GM23248 (cell line): Measurements from ENCODE around the gene ANKS1B. TPM values are rescaled to one million over a fixed set of nuclear protein-coding genes. Genes with fewer than 3 reads are reported as not detected.

Experiments
- DNase-seq: peaks from one replicate; pipeline ENCODE4 v3.0.0-alpha.2; 2015
- H2AFZ ChIP-seq: fragments of 200-600 bp; sonication (generic); 2 replicates; pipeline ENCODE4 v1.6.1; 2016; ENCODE audit warnings: antibody characterized with exemption
- H3F3A ChIP-seq: fragments of 200-600 bp; sonication (generic); 2 replicates; pipeline ENCODE4 v1.6.1; 2016; ENCODE audit warnings: mild to moderate bottlenecking, antibody characterized with exemption, mixed run types; ENCODE audit not compliant: insufficient read depth
- H3K27ac ChIP-seq: fragments of 200-600 bp; sonication (generic); 2 replicates; pipeline ENCODE4 v1.5.1; 2016; ENCODE audit warnings: mild to moderate bottlenecking
- H3K27me3 ChIP-seq: fragments of 200-600 bp; sonication (generic); replicated peaks from 2 replicates; pipeline ENCODE4 v1.6.1; 2016; ENCODE audit warnings: mild to moderate bottlenecking; ENCODE audit not compliant: insufficient read depth
- H3K36me3 ChIP-seq: fragments of 200-600 bp; sonication (generic); 2 replicates; pipeline ENCODE4 v1.6.1; 2016; ENCODE audit warnings: low read depth, mild to moderate bottlenecking
- H3K4me1 ChIP-seq: fragments of 200-600 bp; sonication (generic); 2 replicates; pipeline ENCODE4 v1.6.1; 2016; ENCODE audit warnings: mild to moderate bottlenecking; ENCODE audit not compliant: insufficient read depth
- H3K4me2 ChIP-seq: fragments of 200-600 bp; sonication (generic); one replicate; pipeline ENCODE4 v1.6.1; 2016; ENCODE audit warnings: mild to moderate bottlenecking; ENCODE audit not compliant: unreplicated experiment
- H3K4me3 ChIP-seq: fragments of 200-600 bp; sonication (generic); 2 replicates; pipeline ENCODE4 v1.5.1; 2016; ENCODE audit warnings: mild to moderate bottlenecking
- H3K79me2 ChIP-seq: fragments of 200-600 bp; sonication (generic); 2 replicates; pipeline ENCODE4 v1.6.1; 2016; ENCODE audit warnings: mild to moderate bottlenecking; ENCODE audit not compliant: insufficient read depth
- H3K9ac ChIP-seq: fragments of 200-600 bp; sonication (generic); 2 replicates; pipeline ENCODE4 v1.6.1; 2016; ENCODE audit warnings: mild to moderate bottlenecking
- H3K9me2 ChIP-seq: fragments of 200-600 bp; sonication (generic); 2 replicates; pipeline ENCODE4 v1.6.1; 2016; ENCODE audit warnings: mixed run types, mild to moderate bottlenecking, moderate library complexity; ENCODE audit not compliant: insufficient read depth
- H3K9me3 ChIP-seq: fragments of 200-600 bp; sonication (generic); one replicate; pipeline ENCODE4 v1.6.1; 2017; ENCODE audit warnings: low read depth
- H4K20me1 ChIP-seq: fragments of 200-600 bp; sonication (generic); 2 replicates; pipeline ENCODE4 v1.6.0; 2016; ENCODE audit not compliant: insufficient read depth
- EZH2 ChIP-seq: fragments of 200-600 bp; sonication (generic); IDR thresholded peaks from 2 replicates; pipeline ENCODE4 v1.6.1; 2018; ENCODE audit warnings: antibody characterized with exemption, mild to moderate bottlenecking; ENCODE audit not compliant: insufficient read depth, poor library complexity, severe bottlenecking
- EZH2phosphoT487 ChIP-seq: fragments of 200-600 bp; sonication (generic); IDR thresholded peaks from 2 replicates; pipeline ENCODE4 v1.6.1; 2018; ENCODE audit warnings: antibody characterized with exemption, moderate library complexity, mild to moderate bottlenecking, low read depth; ENCODE audit not compliant: insufficient read depth
- WGBS, 2 experiments: methylation state at CpG; one replicate each; pipeline ENCODE4 v1.1.6; 2015 to 2017; ENCODE audit warnings: low lambda C conversion rate in 2 of 2, low coverage in 1 of 2; ENCODE audit errors: missing lambda C conversion rate in 2 of 2; 5-methylcytosine and 5-hydroxymethylcytosine counted together
- in situ Hi-C: fragments of 300-500 bp; cut with MboI; formaldehyde crosslinking; loops from 2 replicates; pipeline ENCODE4 v1.15.0; 2020
- polyA plus RNA-seq: library from polyadenylated mRNA; unstranded; fragments of >200 nt; fragmentation: Nextera tagmentation; extraction: Ambion mirVana; gene quantifications from 2 replicates; pipeline ENCODE4 v1.2.1, GENCODE V29; 2016
- total RNA-seq: library from RNA; depleted of rRNA; stranded (reverse); fragments of >200 nt; shearing (Covaris generic); gene quantifications from 2 replicates; pipeline ENCODE4 v1.2.3, GENCODE V29; 2014

Gene ANKS1B
- total and polyA plus RNA-seq, 2 experiments from 2014 or later, result not detected

DNA sequence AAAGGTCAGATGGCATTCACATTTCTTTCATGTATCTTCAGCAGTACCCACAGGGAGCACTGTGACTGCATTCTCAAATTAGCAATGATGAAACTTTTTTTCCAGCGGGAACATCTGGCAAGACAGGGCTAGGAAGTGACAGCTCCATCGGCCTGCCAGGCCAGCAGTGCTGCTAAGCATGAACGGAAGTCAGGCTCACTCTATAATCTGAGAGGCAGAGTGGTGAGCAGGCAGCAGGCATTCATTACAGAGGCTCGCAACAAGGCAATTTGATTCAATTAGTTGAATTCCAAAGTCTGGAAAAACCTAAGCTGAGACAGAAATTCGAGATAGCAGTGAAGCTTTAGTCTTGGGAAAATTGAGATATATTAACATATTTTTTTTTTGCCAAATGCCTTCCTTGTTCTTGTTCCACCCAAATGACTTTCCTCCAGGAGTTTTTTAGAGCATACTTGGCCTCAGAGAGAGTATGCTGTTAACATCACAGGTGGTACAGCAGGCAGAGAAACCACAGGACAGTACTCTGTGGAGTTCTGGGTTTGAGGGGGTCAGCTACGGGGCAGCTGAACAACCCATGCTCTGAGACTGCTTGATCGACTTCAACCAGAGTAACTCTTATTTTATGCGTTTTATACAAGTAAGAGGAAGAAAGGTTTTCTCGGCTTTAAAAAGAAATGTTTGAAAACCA is 924.8 kb downstream of the ANKS1B start:
- no peaks in the 10 kb centered on the region for H3K36me3 ChIP-seq
- no peak for TF ChIP-seq EZH2phosphoT487
- TF ChIP-seq EZH2, result no peak
- H2AFZ ChIP-seq, result no peak overlapping the region; the same call in 1 of the 2 replicates
- H3K79me2 ChIP-seq, result no peaks in the 10 kb centered on the region
- no peaks in the 10 kb centered on the region for H3K9me3 ChIP-seq
- no peak overlapping the region for H3K27ac ChIP-seq
- in situ Hi-C loops, result no loop called here
- no peaks in the 10 kb centered on the region for H3K4me1 ChIP-seq
- H3K27me3 ChIP-seq, result no peaks in the 10 kb centered on the region
- H3F3A ChIP-seq, result no peaks in the 10 kb centered on the region
- H3K4me2 ChIP-seq, result no peak overlapping the region
- peak; percentile 46 for DNase-seq
- H3K9ac ChIP-seq, result no peak overlapping the region
- no peak overlapping the region for H3K4me3 ChIP-seq
- 9 to 12% methylated on average over 9 of the region's 9 CpGs for WGBS, 2 experiments
- H3K9me2 ChIP-seq, result no peaks in the 10 kb centered on the region
- no peaks in the 10 kb centered on the region for H4K20me1 ChIP-seq

DNA sequence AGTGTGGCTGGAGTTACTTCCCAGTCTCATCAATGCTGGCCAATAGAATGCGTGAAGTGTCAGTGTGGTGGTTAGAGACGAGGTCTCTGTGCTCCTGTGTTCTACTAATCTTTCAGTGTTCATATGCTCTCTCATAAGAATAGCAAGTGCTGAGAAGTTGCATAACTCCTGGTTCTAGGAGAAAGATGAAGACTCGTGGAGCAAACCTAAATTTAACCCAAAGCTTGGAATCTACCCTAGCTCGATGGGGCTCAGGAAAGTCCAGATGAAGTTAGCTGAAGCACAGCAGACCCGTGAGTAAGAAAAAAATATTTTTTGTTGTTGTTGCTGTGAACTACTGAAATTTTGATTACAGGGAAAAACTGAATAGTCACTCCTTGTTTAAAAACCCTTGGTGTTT is 927.1 kb downstream of the ANKS1B start:
- in situ Hi-C loops, result no loop called here
- H3K79me2 ChIP-seq, result no peaks in the 10 kb centered on the region
- TF ChIP-seq EZH2phosphoT487, result no peak
- no peak for TF ChIP-seq EZH2
- no peak overlapping the region for H2AFZ ChIP-seq
- H3K4me2 ChIP-seq, result no peak overlapping the region
- H3K36me3 ChIP-seq, result no peaks in the 10 kb centered on the region
- H3K4me3 ChIP-seq, result no peak overlapping the region
- H3K9ac ChIP-seq, result no peak overlapping the region
- H4K20me1 ChIP-seq, result no peaks in the 10 kb centered on the region
- 35% methylated on average over 5 of the region's 5 CpGs for WGBS, 2 experiments
- no peak overlapping the region for H3K27ac ChIP-seq
- no peaks in the 10 kb centered on the region for H3K27me3 ChIP-seq
- no peaks in the 10 kb centered on the region for H3K9me2 ChIP-seq
- H3K9me3 ChIP-seq, result no peaks in the 10 kb centered on the region
- no peaks in the 10 kb centered on the region for H3K4me1 ChIP-seq
- no peak for DNase-seq
- no peaks in the 10 kb centered on the region for H3F3A ChIP-seq

DNA sequence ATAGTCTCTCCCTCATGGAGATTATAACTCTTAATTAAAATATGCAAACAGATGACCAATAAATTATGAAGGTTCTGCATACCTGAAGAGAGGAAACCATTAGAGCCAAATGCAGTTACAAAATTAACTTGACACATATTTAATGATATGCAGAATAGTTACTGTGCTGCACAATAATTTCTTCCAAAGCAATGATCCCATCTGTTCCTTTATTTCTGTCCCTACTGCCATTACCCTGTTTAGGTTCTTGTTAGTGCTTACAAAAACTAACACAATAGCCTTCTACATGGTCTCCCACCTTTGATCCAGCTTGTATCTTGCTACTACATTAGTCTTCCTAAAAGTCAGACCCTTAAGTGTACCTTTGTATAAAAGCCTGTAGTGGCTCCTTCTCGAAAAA is 928.5 kb downstream of the ANKS1B start:
- no peaks in the 10 kb centered on the region for H3K79me2 ChIP-seq
- no peak overlapping the region for H3K9ac ChIP-seq
- in situ Hi-C loops, result no loop called here
- TF ChIP-seq EZH2 (no peak), EZH2phosphoT487 (no peak)
- H3F3A ChIP-seq, result no peaks in the 10 kb centered on the region
- WGBS, 2 experiments, result 24 to 37% methylated on average over 1 of the region's 1 CpG
- no peaks in the 10 kb centered on the region for H3K27me3 ChIP-seq
- H2AFZ ChIP-seq, result no peak overlapping the region
- no peak overlapping the region for H3K27ac ChIP-seq
- H3K9me2 ChIP-seq, result no peaks in the 10 kb centered on the region
- H3K9me3 ChIP-seq, result no peaks in the 10 kb centered on the region
- no peak overlapping the region for H3K4me2 ChIP-seq
- H3K4me3 ChIP-seq, result no peak overlapping the region
- H4K20me1 ChIP-seq, result no peaks in the 10 kb centered on the region
- no peak for DNase-seq
- H3K36me3 ChIP-seq, result no peaks in the 10 kb centered on the region
- no peaks in the 10 kb centered on the region for H3K4me1 ChIP-seq

- H3K79me2 ChIP-seq, result no peaks in the 10 kb centered on the region
- H3K9ac ChIP-seq, result no peak overlapping the region
- H2AFZ ChIP-seq, result no peak overlapping the region
- no peak overlapping the region for H3K4me3 ChIP-seq
- no peaks in the 10 kb centered on the region for H3K9me3 ChIP-seq
- 52 to 59% methylated on average over 3 of the region's 3 CpGs for WGBS, 2 experiments
- H3K4me1 ChIP-seq, result no peaks in the 10 kb centered on the region
- no peaks in the 10 kb centered on the region for H3K36me3 ChIP-seq
- in situ Hi-C loops, result no loop called here
- H3K27me3 ChIP-seq, result no peaks in the 10 kb centered on the region
- no peak for TF ChIP-seq EZH2
- H4K20me1 ChIP-seq, result no peaks in the 10 kb centered on the region
- DNase-seq, result no peak
- no peak overlapping the region for H3K27ac ChIP-seq
- no peak overlapping the region for H3K4me2 ChIP-seq
- H3K9me2 ChIP-seq, result no peaks in the 10 kb centered on the region
- H3F3A ChIP-seq, result no peaks in the 10 kb centered on the region
Observed at GRCh38 chr12:99055299-99055698, 929.4 kb downstream of the ANKS1B start.
